Thyroid gland (tissue), 4 donors: ENCODE results near the gene CPLANE2. TPM values are rescaled to one million over a fixed set of nuclear protein-coding genes. Genes with fewer than 3 reads are reported as not detected.

Experiments
- DNase-seq, 2 donors: peaks; one replicate each; pipeline ENCODE4 v3.0.0-alpha.2; 2019
- H3K27ac ChIP-seq, 3 donors: fragments of 200-600 bp; sonication (generic); 1 replicate in 2 of 3; 2 replicates in 1 of 3; pipeline ENCODE4 v1.5.1; 2016 to 2019; ENCODE audit warnings: mild to moderate bottlenecking in 1 of 3, moderate library complexity in 1 of 3
- H3K27me3 ChIP-seq: fragments of 200-600 bp; sonication (generic); one replicate; pipeline ENCODE4 v1.5.1; 2019
- H3K36me3 ChIP-seq, 2 donors: fragments of 200-600 bp; sonication (generic); one replicate each; pipeline ENCODE4 v1.5.1; 2016 to 2019
- H3K4me1 ChIP-seq, 2 donors: fragments of 200-600 bp; sonication (generic); one replicate each; pipeline ENCODE4 v1.5.1; 2017 to 2019
- H3K4me3 ChIP-seq, 3 donors: fragments of 200-600 bp; sonication (generic); replicated peaks in 1 of 3; 1 replicate in 2 of 3; 2 replicates in 1 of 3; pipeline ENCODE4 v1.5.1; 2016; ENCODE audit warnings: mild to moderate bottlenecking in 1 of 3
- H3K9me3 ChIP-seq: fragments of 200-600 bp; sonication (generic); one replicate; pipeline ENCODE4 v1.5.1; 2017
- POLR2A ChIP-seq, 2 donors: fragments of 450-650 bp; IDR thresholded peaks; one replicate each; pipeline ENCODE4 v1.6.1; 2017; ENCODE audit warnings: antibody characterized with exemption in 2 of 2, mild to moderate bottlenecking in 2 of 2, moderate library complexity in 1 of 2
- WGBS, 2 donors: methylation state at CpG; one replicate each; pipeline ENCODE4 v1.1.5; 2017; 5-methylcytosine and 5-hydroxymethylcytosine counted together
- intact Hi-C: fragments of 100-400 bp; cut with DNase I; formaldehyde crosslinking; loops from one replicate; pipeline ENCODE4 v1.15.1; 2023
- total RNA-seq, 4 donors: library from RNA; depleted of rRNA; stranded (reverse); fragments of >200 nt; gene quantifications; one replicate each; pipeline ENCODE4 v1.2.3, GENCODE V29; 2016
- TF ChIP-seq, protein P1 (sequence below), 6 experiments: fragments of 200-600 bp in 3 of 6; fragments of 450-650 bp in 3 of 6; sonication (generic) in 3 of 6; IDR thresholded peaks; one replicate each; pipeline ENCODE4 v1.5.1; 2016 to 2019; ENCODE audit warnings: antibody characterized with exemption in 6 of 6, mild to moderate bottlenecking in 2 of 6, inconsistent platforms in 1 of 6, moderate library complexity in 1 of 6

The CPLANE2 gene
- total RNA-seq, 4 donors from 2014 or later, result 4.3 to 21.8 (median 15.3) TPM

GRCh38 chr1:16211824-16212223, 25.2 kb downstream of the CPLANE2 start:
- intact Hi-C loops, result no loop called here
- H3K4me1 ChIP-seq, result peaks cover 40 to 60% of the 10 kb centered on the region in 2 donors
- no peaks in the 10 kb centered on the region for H3K9me3 ChIP-seq
- no peak for DNase-seq
- peak overlapping the region; percentile 80 to 88 (median 82) for H3K27ac ChIP-seq
- H3K27me3 ChIP-seq, result no peaks in the 10 kb centered on the region
- no peak for TF ChIP-seq POLR2A (IDR thresholded peaks at IDR 0.05)
- TF ChIP-seq, protein P1, sequence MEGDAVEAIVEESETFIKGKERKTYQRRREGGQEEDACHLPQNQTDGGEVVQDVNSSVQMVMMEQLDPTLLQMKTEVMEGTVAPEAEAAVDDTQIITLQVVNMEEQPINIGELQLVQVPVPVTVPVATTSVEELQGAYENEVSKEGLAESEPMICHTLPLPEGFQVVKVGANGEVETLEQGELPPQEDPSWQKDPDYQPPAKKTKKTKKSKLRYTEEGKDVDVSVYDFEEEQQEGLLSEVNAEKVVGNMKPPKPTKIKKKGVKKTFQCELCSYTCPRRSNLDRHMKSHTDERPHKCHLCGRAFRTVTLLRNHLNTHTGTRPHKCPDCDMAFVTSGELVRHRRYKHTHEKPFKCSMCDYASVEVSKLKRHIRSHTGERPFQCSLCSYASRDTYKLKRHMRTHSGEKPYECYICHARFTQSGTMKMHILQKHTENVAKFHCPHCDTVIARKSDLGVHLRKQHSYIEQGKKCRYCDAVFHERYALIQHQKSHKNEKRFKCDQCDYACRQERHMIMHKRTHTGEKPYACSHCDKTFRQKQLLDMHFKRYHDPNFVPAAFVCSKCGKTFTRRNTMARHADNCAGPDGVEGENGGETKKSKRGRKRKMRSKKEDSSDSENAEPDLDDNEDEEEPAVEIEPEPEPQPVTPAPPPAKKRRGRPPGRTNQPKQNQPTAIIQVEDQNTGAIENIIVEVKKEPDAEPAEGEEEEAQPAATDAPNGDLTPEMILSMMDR (IDR thresholded peaks at IDR 0.05), result no peak
- H3K36me3 ChIP-seq, result no peaks in the 10 kb centered on the region
- 47 to 50% methylated on average over 6 of the region's 6 CpGs for WGBS, 2 donors
- peak overlapping the region in 1 of 3 donors; percentile 19 for H3K4me3 ChIP-seq

GRCh38 chr1:16210581-16210980, 26.4 kb downstream of the CPLANE2 start:
- Histone ChIP-seq H3K27ac (peak overlapping the region in 2 of 3 donors; percentile 80 to 82), H3K9me3 (no peaks in the 10 kb centered on the region), H3K36me3 (no peaks in the 10 kb centered on the region), H3K4me1 (peaks cover 44 to 56% of the 10 kb centered on the region in 2 donors), H3K4me3 (no peak overlapping the region), H3K27me3 (no peaks in the 10 kb centered on the region)
- 65 to 68% methylated on average over 4 of the region's 4 CpGs for WGBS, 2 donors
- DNase-seq, result no peak
- intact Hi-C loops, result no loop called here
- no peak for TF ChIP-seq POLR2A (IDR thresholded peaks at IDR 0.05)
- TF ChIP-seq, protein P1 (IDR thresholded peaks at IDR 0.05), result no peak

DNA sequence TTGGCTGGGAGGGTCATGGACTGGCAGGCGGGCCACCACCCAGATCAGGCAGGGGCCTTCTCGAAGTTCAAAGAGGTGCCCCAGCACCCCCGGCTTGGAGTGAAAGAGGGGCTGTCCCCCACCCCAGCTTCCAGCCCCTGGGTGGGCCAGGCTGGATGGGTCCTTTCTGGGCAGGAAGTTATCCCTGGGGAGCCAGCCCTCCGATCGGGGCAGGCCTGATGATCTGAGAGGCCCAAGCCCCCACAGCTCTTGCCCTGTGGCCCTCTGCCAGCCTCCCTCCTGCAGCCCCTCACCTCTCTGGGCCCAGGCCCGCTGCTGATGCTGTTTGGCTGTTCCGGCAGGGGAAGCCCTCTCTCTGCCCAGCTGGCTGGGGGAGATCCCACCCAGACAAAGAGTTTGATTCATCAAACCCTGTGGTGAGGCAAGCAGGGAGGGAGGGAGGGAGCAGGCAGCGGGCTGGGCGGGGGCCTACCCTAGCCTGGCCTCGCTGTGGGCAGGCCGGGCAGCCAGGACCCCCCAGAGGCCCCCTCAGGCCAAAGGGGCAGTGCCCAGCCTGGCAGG, 27.1 kb downstream of the CPLANE2 start:
- H3K4me1 ChIP-seq, result peaks cover 44 to 56% of the 10 kb centered on the region in 2 donors
- WGBS, 2 donors, result 55 to 69% methylated on average over 7 to 9 of the region's 11 CpGs
- no peak overlapping the region for H3K4me3 ChIP-seq
- no peaks in the 10 kb centered on the region for H3K27me3 ChIP-seq
- intact Hi-C loops, result no loop called here
- no peak for TF ChIP-seq POLR2A (IDR thresholded peaks at IDR 0.05)
- TF ChIP-seq, protein P1 (IDR thresholded peaks at IDR 0.05), result no peak
- H3K36me3 ChIP-seq, result no peaks in the 10 kb centered on the region
- H3K27ac ChIP-seq, result peak overlapping the region in 2 of 3 donors; percentile 21 to 80
- no peaks in the 10 kb centered on the region for H3K9me3 ChIP-seq
- DNase-seq, result no peak

- H3K9me3 ChIP-seq, result no peaks in the 10 kb centered on the region
- peaks cover 44 to 56% of the 10 kb centered on the region in 2 donors for H3K4me1 ChIP-seq
- 70 to 73% methylated on average over 9 of the region's 9 CpGs for WGBS, 2 donors
- no peaks in the 10 kb centered on the region for H3K36me3 ChIP-seq
- TF ChIP-seq POLR2A (IDR thresholded peaks at IDR 0.05), result no peak
- TF ChIP-seq, protein P1 (IDR thresholded peaks at IDR 0.05), result no peak
- DNase-seq, result no peak
- no peak overlapping the region for H3K4me3 ChIP-seq
- no peaks in the 10 kb centered on the region for H3K27me3 ChIP-seq
- intact Hi-C loops, result no loop called here
- peak overlapping the region in 2 of 3 donors; percentile 21 to 80 for H3K27ac ChIP-seq
Measured at GRCh38 chr1:16209132-16209846, 27.7 kb downstream of the CPLANE2 start.
